PC-3 (cell line): ENCODE results near the gene TEX2. TPM values are rescaled to one million over a fixed set of nuclear protein-coding genes. Genes with fewer than 3 reads are reported as not detected.

Experiments used
- ATAC-seq: fragments of 200-7000 bp; cut with Tn5 transposase; 2 replicates; pipeline ENCODE4 v1.9.1; 2020; ENCODE audit warnings: mild to moderate bottlenecking, moderate library complexity
- BruUV-seq: library from RNA; stranded (reverse); fragments of 400-500 nt; replicated peaks from 2 replicates; lab custom pipeline; 2021; lab: Mats Ljungman, UMichigan
- CTCF ChIA-PET: fragments of 300-600 bp; sonication (Branson Sonifier 250); formaldehyde crosslinking; loops from one replicate; lab custom pipeline; 2022; ENCODE audit warnings: antibody characterized with exemption; lab: Charles Lee
- POLR2A ChIA-PET: fragments of 300-600 bp; sonication (Branson Sonifier 250); formaldehyde crosslinking; loops from one replicate; lab custom pipeline; 2022; ENCODE audit warnings: antibody characterized with exemption; ENCODE audit not compliant: unreplicated experiment; lab: Charles Lee
- DNase-seq: peaks from one replicate; pipeline ENCODE4 v3.0.0-alpha.2; 2015
- H2AFZ ChIP-seq: fragments of 300-600 bp; sonication (generic); 2 replicates; pipeline ENCODE4 v1.6.0; 2016; ENCODE audit warnings: antibody characterized with exemption, low read length
- H3F3A ChIP-seq: fragments of 300-600 bp; sonication (generic); one replicate; pipeline ENCODE4 v1.6.0; 2017; ENCODE audit warnings: antibody characterized with exemption, low read length, control low read depth, mild to moderate bottlenecking; ENCODE audit not compliant: unreplicated experiment
- H3K27ac ChIP-seq: fragments of 300-600 bp; sonication (generic); 2 replicates; pipeline ENCODE4 v1.5.1; 2016; ENCODE audit warnings: mild to moderate bottlenecking, low read length
- H3K27me3 ChIP-seq: fragments of 300-600 bp; sonication (generic); 2 replicates; pipeline ENCODE4 v1.6.1; 2016; ENCODE audit warnings: low read length, mixed read lengths
- H3K36me3 ChIP-seq: fragments of 300-600 bp; sonication (generic); 2 replicates; pipeline ENCODE4 v1.6.1; 2016; ENCODE audit warnings: low read depth, mixed run types, low read length, mixed read lengths
- H3K4me1 ChIP-seq: fragments of 300-600 bp; sonication (generic); 2 replicates; pipeline ENCODE4 v1.5.1; 2016; ENCODE audit warnings: low read length; ENCODE audit not compliant: insufficient read depth
- H3K4me2 ChIP-seq: fragments of 300-600 bp; sonication (generic); 2 replicates; pipeline ENCODE4 v1.6.0; 2016; ENCODE audit warnings: low read length
- H3K4me3 ChIP-seq: fragments of 300-600 bp; sonication (generic); 2 replicates; pipeline ENCODE4 v1.5.1; 2016; ENCODE audit warnings: mild to moderate bottlenecking, low read length, mixed read lengths
- H3K79me2 ChIP-seq: fragments of 300-600 bp; sonication (generic); 2 replicates; pipeline ENCODE4 v1.6.1; 2017; ENCODE audit warnings: low read length, mixed read lengths
- H3K9ac ChIP-seq: fragments of 300-600 bp; sonication (generic); 2 replicates; pipeline ENCODE4 v1.6.0; 2016; ENCODE audit warnings: mild to moderate bottlenecking, low read length
- H3K9me2 ChIP-seq: fragments of 300-600 bp; sonication (generic); replicated peaks from 2 replicates; pipeline ENCODE4 v1.6.1; 2016; ENCODE audit warnings: mixed run types, low read length, mixed read lengths
- H3K9me3 ChIP-seq: fragments of 300-600 bp; sonication (generic); 2 replicates; pipeline ENCODE4 v1.6.1; 2016; ENCODE audit warnings: low read length, mixed read lengths
- H4K20me1 ChIP-seq: fragments of 300-600 bp; sonication (generic); 2 replicates; pipeline ENCODE4 v1.6.1; 2016; ENCODE audit warnings: low read length, mixed read lengths
- EZH2 ChIP-seq: fragments of 300-600 bp; sonication (generic); IDR thresholded peaks from one replicate; pipeline ENCODE4 v1.6.1; 2017; ENCODE audit warnings: antibody characterized with exemption, mild to moderate bottlenecking, low read length; ENCODE audit not compliant: unreplicated experiment
- EZH2phosphoT487 ChIP-seq: fragments of 300-600 bp; sonication (generic); IDR thresholded peaks from 2 replicates; pipeline ENCODE4 v1.6.1; 2018; ENCODE audit warnings: mild to moderate bottlenecking, antibody characterized with exemption, low read length, borderline replicate concordance
- intact Hi-C: fragments of 100-400 bp; cut with micrococcal nuclease; formaldehyde crosslinking; loops from 2 replicates; pipeline ENCODE4 v1.9.0; 2023
- total RNA-seq: library from RNA; depleted of rRNA; stranded (reverse); fragments of >200 nt; gene quantifications from 2 replicates; pipeline ENCODE4 v1.2.3, GENCODE V29; 2014
- TF ChIP-seq, protein P1 (sequence below): fragments of 300-600 bp; sonication (generic); conservative IDR thresholded peaks from 2 replicates; pipeline ENCODE4 v1.5.1; 2017; ENCODE audit warnings: antibody characterized with exemption, low read depth, mild to moderate bottlenecking, low read length

The TEX2 gene
- total RNA-seq, 1 experiment from 2014 or later, result 44.2 TPM

GRCh38 chr17:64133546-64134215 lies 129.4 kb downstream of the TEX2 start:
- H4K20me1 ChIP-seq, result peaks cover 9% of the 10 kb centered on the region; the same call in 1 of the 2 replicates
- no peaks in the 10 kb centered on the region for H3K27me3 ChIP-seq
- peaks cover 8% of the 10 kb centered on the region for H3K79me2 ChIP-seq
- BruUV-seq, result no TSS peak
- no peaks in the 10 kb centered on the region for H3K9me3 ChIP-seq
- no peaks in the 10 kb centered on the region for H3F3A ChIP-seq
- peaks cover 9% of the 10 kb centered on the region for H3K4me1 ChIP-seq
- ChIA-PET CTCF (interaction anchor here (0.5 to 2.4 kb wide), 38 partner anchors 12 to 708 kb away, joined by 3 to 296 read pairs (median 4); partner anchors contain the start of genes CSHL1 and GH1), POLR2A (interaction anchor here (0.6 to 1.6 kb wide), 3 partner anchors 73 to 105 kb away, joined by 3 to 9 read pairs (median 6); no protein-coding TSS in a partner anchor)
- no peaks in the 10 kb centered on the region for H3K9me2 ChIP-seq
- TF ChIP-seq, protein P1, sequence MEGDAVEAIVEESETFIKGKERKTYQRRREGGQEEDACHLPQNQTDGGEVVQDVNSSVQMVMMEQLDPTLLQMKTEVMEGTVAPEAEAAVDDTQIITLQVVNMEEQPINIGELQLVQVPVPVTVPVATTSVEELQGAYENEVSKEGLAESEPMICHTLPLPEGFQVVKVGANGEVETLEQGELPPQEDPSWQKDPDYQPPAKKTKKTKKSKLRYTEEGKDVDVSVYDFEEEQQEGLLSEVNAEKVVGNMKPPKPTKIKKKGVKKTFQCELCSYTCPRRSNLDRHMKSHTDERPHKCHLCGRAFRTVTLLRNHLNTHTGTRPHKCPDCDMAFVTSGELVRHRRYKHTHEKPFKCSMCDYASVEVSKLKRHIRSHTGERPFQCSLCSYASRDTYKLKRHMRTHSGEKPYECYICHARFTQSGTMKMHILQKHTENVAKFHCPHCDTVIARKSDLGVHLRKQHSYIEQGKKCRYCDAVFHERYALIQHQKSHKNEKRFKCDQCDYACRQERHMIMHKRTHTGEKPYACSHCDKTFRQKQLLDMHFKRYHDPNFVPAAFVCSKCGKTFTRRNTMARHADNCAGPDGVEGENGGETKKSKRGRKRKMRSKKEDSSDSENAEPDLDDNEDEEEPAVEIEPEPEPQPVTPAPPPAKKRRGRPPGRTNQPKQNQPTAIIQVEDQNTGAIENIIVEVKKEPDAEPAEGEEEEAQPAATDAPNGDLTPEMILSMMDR, result peak; percentile 93
- no peak for TF ChIP-seq EZH2
- H3K27ac ChIP-seq, result no peak overlapping the region
- no peaks in the 10 kb centered on the region for H3K36me3 ChIP-seq
- no peak overlapping the region for H3K4me3 ChIP-seq
- intact Hi-C loops, result loop anchor here (1.0 kb wide), 3 partner anchors 70 to 214 kb away; no protein-coding TSS in a partner anchor
- DNase-seq, result peak; percentile 91
- ATAC-seq, result peak; percentile 5; the same call in 1 of the 2 replicates
- H2AFZ ChIP-seq, result no peak overlapping the region
- no peak overlapping the region for H3K4me2 ChIP-seq
- H3K9ac ChIP-seq, result no peak overlapping the region

DNA sequence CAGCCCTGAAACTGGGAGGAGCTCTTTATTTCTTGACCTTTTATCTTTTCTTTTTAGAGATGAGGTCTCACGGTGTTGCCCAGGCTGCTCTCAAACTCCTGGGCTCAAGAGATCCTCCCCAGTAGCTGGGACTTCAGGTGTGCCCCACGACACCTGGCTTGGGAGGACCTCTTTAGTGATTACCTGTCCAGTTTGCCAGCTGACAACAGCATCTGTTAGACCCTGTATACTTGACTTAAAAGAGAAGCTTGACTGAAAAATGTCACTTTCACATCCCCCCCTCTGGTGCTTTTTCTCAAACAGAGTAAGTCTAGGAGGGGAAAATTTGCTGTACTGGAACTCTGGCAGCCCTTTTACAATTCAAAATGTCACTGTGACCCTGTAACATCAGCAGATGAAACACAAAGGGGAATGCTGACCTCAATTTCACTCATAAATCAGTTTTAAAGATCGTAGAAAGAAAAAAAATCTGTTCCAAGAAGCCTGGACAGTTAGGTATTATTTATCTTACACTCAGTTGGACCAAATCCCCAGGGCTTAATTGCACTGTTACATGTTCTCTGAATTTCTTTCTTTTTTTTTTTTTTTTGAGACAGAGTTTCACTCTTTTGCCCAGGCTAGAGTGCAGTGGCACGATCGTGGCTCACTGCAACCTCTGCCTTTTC lies 131.3 kb downstream of the TEX2 start:
- H3K27me3 ChIP-seq, result no peaks in the 10 kb centered on the region
- H3K9ac ChIP-seq, result no peak overlapping the region
- ChIA-PET CTCF (no interaction called here), POLR2A (no interaction called here)
- no peaks in the 10 kb centered on the region for H3F3A ChIP-seq
- no peaks in the 10 kb centered on the region for H3K36me3 ChIP-seq
- H2AFZ ChIP-seq, result no peak overlapping the region
- BruUV-seq, result no TSS peak
- peaks cover 22% of the 10 kb centered on the region for H4K20me1 ChIP-seq
- H3K27ac ChIP-seq, result no peak overlapping the region
- H3K4me1 ChIP-seq, result peaks cover 21% of the 10 kb centered on the region
- TF ChIP-seq EZH2 (no peak), EZH2phosphoT487 (no peak)
- H3K4me3 ChIP-seq, result no peak overlapping the region
- H3K9me2 ChIP-seq, result no peaks in the 10 kb centered on the region
- intact Hi-C loops, result no loop called here
- no peak overlapping the region for H3K4me2 ChIP-seq
- ATAC-seq (no peak), DNase-seq (no peak)
- H3K9me3 ChIP-seq, result no peaks in the 10 kb centered on the region
- H3K79me2 ChIP-seq, result peaks cover 28% of the 10 kb centered on the region

DNA sequence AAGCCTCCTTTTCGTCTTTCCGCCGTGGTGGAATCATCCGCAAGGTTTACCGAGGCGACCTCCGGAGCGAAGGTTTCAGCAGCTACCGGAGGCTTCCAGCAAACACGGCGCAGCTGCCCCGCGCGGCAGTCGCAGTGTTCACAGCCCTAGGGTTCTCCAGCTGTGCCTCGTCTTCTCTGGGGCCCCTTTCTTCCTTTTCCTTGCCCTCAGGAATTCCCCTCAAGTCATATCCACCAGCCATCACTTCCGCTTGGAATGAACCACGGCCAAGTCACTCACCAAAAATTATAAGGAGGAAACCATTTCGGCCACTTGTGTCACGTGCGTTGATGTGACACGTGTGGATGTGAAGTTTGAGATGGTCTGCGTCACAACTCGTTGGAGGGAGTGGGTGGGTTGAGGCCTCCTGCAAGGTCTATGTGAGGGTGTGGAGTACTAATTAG lies 132.5 kb downstream of the TEX2 start:
- TF ChIP-seq EZH2 (no peak), EZH2phosphoT487 (no peak)
- TF ChIP-seq, protein P1, result no peak
- peak overlapping the region; percentile 78 for H2AFZ ChIP-seq
- peak overlapping the region; percentile 41 for H3K27ac ChIP-seq
- H3K36me3 ChIP-seq, result no peaks in the 10 kb centered on the region
- H3F3A ChIP-seq, result no peaks in the 10 kb centered on the region
- ChIA-PET POLR2A (interaction anchor here (0.6 to 1.1 kb wide), 2 partner anchors 48 to 103 kb away, joined by 4 to 10 read pairs; no protein-coding TSS in a partner anchor), CTCF (interaction anchor here (1.4 kb wide), 1 partner anchor 67 kb away, joined by 5 read pairs; no protein-coding TSS in a partner anchor)
- peaks cover 31% of the 10 kb centered on the region for H4K20me1 ChIP-seq
- no peaks in the 10 kb centered on the region for H3K27me3 ChIP-seq
- peaks cover 39% of the 10 kb centered on the region for H3K79me2 ChIP-seq
- peak overlapping the region; percentile 70 for H3K9ac ChIP-seq
- ATAC-seq (no peak), DNase-seq (peak; percentile 49)
- TSS peak; percentile 95 for BruUV-seq
- peak overlapping the region; percentile 87 for H3K4me2 ChIP-seq
- peaks cover 24% of the 10 kb centered on the region for H3K4me1 ChIP-seq
- peak overlapping the region; percentile 64 for H3K4me3 ChIP-seq
- H3K9me3 ChIP-seq, result no peaks in the 10 kb centered on the region
- intact Hi-C loops, result loop anchor here (1.0 kb wide), 1 partner anchor 48 kb away; no protein-coding TSS in a partner anchor
- no peaks in the 10 kb centered on the region for H3K9me2 ChIP-seq
